HG02970 (cell line): Measurements from ENCODE around the gene SLC35F3.

Source experiments
- ATAC-seq: cut with Tn5 transposase; IDR thresholded peaks from one replicate; pipeline ENCODE4 v1.9.1; 2021; ENCODE audit warnings: mild to moderate bottlenecking, moderate library complexity, moderate number of reproducible peaks; ENCODE audit not compliant: unreplicated experiment, low FRiP score

Gene SLC35F3

GRCh38 chr1:234373064-234373958 lies 468.8 kb downstream of the SLC35F3 start, which contains the start of gene COA6:
Gene COA6, plus strand, starts transcription at chr1:234373456. Its CDS starts 11 bp downstream, at chr1:234373467.
- peak; percentile 90 for ATAC-seq

- ATAC-seq: peak; percentile 15
Measured at GRCh38 chr1:234373959-234374254, 469.4 kb downstream of the SLC35F3 start.
